22Rv1 (cell line): ENCODE results near the gene PLEKHA6.
"Not testable (repeated sequence)": the region's sequence is repeated elsewhere in the genome, so short reads cannot be mapped to it uniquely, and the experiment has no call there.

Source experiments
- ZFX ChIP-seq: fragments of 450-650 bp; IDR thresholded peaks from 2 replicates; pipeline ENCODE4 v1.6.1; 2017; ENCODE audit warnings: antibody characterized with exemption, borderline replicate concordance
- TF ChIP-seq, protein P1 (sequence below): fragments of 450-650 bp; IDR thresholded peaks from 2 replicates; pipeline ENCODE4 v1.5.1; 2017; ENCODE audit warnings: mild to moderate bottlenecking

DNA sequence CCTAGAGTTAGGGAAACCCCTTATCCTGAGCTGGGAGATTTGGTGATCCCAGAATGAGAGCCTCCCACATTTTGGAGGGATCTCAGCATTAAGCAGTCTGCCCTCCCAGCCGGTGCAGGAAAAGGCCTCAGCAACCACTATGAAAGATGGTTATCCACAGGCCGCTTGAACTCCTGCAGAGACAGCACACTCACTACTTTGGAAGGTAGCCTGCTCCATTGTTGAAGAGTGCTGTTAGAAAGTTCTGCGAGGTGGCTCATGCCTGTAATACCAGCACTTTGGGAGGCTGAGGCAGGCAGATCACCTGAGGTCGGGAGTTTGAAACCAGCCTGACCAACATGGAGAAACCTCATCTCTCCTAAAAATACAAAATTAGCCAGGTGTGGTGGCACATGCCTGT lies 48.8 kb downstream of the PLEKHA6 start:
- TF ChIP-seq, protein P1, sequence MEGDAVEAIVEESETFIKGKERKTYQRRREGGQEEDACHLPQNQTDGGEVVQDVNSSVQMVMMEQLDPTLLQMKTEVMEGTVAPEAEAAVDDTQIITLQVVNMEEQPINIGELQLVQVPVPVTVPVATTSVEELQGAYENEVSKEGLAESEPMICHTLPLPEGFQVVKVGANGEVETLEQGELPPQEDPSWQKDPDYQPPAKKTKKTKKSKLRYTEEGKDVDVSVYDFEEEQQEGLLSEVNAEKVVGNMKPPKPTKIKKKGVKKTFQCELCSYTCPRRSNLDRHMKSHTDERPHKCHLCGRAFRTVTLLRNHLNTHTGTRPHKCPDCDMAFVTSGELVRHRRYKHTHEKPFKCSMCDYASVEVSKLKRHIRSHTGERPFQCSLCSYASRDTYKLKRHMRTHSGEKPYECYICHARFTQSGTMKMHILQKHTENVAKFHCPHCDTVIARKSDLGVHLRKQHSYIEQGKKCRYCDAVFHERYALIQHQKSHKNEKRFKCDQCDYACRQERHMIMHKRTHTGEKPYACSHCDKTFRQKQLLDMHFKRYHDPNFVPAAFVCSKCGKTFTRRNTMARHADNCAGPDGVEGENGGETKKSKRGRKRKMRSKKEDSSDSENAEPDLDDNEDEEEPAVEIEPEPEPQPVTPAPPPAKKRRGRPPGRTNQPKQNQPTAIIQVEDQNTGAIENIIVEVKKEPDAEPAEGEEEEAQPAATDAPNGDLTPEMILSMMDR = not testable (repeated sequence)
- not testable (repeated sequence) for TF ChIP-seq ZFX
